OCI-M2 (cell line): ENCODE measurements around the gene TAS2R5.
"Not testable (repeated sequence)": the region's sequence is repeated elsewhere in the genome, so short reads cannot be mapped to it uniquely, and the experiment has no call there.

Experiments used
- DNase-seq: peaks from one replicate; lab custom pipeline; 2025; ENCODE audit not compliant: unreplicated experiment; lab: John Stamatoyannopoulos, UW

Gene TAS2R5, protein sequence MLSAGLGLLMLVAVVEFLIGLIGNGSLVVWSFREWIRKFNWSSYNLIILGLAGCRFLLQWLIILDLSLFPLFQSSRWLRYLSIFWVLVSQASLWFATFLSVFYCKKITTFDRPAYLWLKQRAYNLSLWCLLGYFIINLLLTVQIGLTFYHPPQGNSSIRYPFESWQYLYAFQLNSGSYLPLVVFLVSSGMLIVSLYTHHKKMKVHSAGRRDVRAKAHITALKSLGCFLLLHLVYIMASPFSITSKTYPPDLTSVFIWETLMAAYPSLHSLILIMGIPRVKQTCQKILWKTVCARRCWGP

DNA sequence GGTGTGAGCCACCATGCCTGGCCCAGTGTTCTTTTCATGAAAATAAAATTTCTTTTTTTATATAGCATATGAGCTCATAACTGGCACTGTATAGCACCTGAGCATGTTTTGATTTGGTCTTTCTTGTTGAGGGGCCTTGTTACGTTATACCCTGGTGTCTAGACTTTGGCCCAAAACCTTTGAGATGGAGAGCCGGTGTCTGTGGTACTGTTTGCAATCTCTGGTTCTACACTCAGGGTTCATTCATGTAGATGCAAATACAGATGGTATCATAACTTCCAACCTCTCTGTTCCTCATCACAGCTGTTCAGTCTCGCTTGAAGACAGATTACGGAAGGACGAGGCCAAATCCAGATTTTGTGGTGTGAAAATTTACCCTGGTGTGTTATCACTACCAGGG is at the start of gene TAS2R5:
TAS2R5 (plus strand) TSS at position 301 of the 400 bp plus-strand sequence. CDS start 145 bp downstream, outside the sequence.
- DNase-seq: no peak

DNA sequence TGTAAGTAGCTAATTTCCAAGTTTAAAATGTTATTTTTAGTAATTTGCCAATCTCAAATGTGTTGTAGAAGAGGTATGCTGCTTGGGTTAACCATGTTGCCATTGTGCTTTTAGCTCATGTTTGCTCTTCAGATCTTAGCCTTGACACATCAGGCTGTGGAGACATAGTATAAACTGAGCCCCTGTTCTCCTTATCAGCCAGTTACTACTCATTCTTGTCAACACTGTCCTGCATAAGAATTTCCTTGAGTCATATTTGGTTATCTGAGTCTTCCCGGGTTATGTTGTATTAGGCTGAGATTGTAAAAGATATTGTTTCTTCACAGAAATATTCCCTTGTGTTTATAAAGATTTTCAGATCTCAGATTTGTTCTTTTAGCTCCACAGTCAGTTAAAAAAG is 47.8 kb upstream of the TAS2R5 start:
- DNase-seq: no peak

DNA sequence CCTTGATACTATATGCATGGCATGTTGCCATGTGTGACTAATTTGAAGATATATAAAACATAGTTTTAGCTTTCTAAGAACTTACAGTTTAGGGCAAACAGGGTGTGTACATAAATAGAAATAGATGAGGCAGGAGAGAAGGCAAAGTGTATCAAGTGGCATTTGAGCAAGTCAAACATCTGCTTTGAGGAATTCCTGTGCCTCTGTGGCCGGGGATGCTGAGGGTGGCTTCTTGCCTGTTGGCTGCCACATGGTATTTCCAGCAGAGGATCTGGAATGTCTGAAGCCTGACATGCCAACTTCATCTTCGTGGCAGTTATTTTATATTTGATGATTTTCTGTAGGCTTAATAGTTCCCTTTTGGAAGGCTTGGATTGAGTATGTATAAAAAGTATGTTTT is 45.9 kb upstream of the TAS2R5 start:
- no peak for DNase-seq

DNA sequence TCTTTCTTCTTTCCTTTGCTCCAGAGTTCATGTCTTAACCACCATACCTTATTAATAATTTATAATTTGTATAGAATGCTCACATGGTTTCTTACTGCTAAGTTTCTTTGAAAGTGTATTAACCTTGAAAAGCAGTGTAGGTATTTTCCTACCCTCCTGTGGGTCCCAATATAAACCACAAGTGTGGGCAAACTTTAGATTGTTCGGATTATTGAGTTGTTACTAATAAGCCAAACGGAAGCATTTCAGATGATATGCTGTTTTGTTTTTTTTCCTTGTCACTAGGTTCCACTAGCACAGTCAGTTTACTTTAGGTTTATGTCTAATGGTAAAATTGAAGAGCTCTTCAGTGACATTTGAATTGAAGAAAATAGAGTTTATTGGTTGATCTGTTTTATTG is 41.6 kb upstream of the TAS2R5 start:
- no peak for DNase-seq

DNA sequence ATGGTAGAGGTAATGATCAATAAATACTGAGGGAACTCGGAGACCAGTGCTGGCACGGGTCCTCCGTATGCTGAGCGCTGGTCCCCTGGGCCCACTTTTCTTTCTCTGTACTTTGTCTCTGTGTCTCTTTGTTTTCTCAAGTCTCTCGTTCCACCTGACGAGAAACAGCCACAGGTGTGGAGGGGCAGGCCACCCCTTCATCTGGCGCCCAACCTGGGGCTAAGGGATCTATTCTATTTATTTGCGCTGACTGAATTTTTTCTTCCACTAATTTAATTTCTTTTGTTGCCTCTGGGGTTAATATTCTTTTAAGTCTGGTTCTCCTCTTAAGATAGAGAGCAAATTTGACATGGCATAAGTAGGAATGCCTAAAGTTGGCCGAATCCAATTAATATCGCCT is 38.1 kb upstream of the TAS2R5 start:
- not testable (repeated sequence) for DNase-seq

DNA sequence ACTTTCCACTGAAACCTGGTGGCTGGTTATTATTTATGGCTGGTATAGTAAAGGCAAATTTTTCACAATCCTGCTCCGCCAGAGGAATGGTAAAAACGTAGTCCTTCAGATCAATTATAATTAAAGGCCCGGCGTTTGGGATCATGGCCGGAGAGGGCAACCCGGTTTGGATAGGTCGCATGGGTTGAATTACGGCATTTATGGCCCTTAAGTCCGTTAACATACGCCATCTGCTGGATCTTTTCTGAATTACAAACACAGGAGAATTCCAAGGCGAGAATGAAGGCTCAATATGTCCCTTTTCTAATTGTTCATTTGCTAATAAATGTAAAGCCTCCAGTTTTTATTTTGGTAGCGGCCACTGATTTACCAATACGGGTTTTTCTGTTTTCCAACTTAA is 37.4 kb upstream of the TAS2R5 start:
- no peak for DNase-seq

DNA sequence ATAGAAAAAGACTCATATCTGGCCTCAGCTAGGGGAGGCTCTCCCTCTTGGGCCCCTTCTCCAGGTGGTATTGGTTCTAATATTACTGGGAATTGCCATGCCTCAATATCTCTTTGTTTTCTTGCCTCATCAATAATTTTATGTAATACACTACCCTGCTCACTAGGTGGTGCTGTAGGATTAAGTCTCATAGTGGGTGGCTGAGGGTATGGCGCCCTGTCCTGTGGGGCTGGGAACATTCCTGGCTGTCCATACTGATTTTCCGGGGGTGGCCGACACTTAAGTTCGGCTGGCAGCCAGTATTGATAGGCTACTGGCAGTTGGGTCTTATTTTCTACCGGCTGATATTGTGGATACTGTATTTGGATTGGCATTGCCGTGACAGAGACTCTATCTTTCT is 35.1 kb upstream of the TAS2R5 start:
- no peak for DNase-seq

DNA sequence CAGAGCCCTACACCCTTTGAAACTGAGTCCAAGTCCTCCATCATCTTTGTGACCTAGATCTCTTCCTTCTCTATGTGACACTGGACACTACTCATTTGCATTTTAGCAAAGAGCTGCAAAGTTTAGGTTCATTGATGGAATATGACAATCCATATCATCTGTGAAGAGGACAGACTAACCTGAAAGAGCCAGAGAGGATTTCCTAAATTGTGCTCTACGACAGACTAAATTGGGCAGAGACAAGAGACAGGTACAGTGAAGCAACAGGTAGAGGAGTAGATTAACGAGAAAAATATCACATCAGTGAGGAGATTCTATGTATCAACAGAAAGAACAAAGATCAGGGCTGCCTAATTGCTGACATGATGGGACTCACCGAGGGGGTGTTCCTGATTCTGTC is 26.2 kb upstream of the TAS2R5 start, which contains the start of gene TAS2R3:
TAS2R3 (plus strand) TSS at position 301 of the 400 bp plus-strand sequence; CDS start at position 363, 62 bp downstream.
- no peak for DNase-seq

DNA sequence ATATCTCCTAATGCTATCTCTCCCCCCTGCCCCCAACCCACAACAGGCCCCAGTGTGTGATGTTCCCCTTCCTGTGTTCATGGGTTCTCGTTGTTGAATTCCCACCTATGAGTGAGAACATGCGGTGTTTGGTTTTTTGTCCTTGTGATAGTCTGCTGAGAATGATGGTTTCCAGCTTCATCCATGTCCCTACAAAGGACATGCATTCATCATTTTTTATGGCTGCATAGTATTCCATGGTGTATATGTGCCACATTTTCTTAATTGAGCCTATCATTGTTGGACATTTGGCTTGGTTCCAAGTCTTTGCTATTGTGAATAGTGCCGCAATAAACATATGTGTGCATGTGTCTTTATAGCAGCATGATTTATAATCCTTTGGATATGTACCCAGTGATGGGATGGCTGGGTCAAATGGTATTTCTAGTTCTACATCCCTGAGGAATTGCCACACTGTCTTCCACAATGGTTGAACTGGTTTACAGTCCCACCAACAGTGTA is 19.9 kb upstream of the TAS2R5 start:
- not testable (repeated sequence) for DNase-seq

DNA sequence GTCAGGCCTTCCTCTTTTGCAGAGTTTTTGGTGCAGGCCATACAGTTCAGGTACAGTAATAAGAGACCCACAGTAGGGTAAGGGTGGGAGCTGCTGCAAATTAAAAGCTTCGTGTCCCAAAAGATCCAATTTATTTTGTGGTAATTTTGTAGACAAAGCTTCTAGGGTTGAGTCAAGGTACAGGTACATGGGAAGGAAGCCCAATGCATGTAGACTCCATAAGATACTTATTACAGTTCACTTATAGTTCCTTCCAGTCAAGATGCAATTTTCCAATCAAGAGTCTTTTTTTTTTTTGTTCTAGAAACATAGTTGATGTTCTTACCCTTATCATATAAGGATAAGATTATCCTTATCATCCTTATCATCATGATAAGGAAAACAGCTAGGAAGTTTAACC is 13.6 kb upstream of the TAS2R5 start, which contains the start of gene TAS2R4:
TAS2R4 (plus strand) TSS at position 301 of the 400 bp plus-strand sequence. CDS start 1,815 bp downstream, outside the sequence.
- DNase-seq: no peak

DNA sequence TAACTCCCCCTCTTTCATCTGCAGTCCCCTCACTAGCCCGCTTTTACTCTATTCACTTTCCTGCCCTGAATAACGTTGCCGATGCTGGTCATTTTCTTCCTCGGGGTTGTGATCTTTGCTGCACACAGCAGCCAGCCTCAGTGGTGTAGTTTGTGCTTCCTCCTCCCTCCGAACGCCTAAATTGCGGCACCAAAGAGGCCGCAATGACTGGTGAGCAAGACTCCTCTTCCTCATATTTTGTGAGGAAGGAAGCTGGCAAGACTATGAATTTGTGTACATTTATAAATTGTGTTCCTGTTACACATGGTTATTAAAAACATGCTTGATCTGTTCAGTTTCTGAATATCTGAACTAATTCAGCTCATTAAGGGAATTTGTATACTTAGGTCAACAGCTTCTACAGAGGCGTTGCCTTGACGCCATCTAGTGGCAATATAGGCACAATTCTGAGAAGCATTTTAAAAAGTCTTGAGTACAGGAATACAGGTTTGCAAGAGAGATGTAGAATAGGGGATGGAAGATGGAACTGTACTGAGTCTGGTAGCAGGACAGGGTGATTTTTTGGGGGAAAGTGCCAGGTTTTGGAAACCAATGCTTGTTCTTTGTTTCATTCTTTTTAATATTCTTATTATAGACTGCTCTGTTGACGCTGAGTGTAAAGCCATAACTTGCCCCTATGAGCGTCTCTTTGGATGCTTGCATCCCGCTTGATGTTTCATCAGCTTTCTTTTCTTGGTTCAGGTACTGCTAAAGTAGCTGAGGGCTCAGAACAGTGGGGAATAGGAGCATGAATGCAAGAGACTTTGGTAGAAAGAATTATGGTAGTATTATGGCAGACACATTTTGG is 4.1 kb upstream of the TAS2R5 start:
- no peak for DNase-seq

DNA sequence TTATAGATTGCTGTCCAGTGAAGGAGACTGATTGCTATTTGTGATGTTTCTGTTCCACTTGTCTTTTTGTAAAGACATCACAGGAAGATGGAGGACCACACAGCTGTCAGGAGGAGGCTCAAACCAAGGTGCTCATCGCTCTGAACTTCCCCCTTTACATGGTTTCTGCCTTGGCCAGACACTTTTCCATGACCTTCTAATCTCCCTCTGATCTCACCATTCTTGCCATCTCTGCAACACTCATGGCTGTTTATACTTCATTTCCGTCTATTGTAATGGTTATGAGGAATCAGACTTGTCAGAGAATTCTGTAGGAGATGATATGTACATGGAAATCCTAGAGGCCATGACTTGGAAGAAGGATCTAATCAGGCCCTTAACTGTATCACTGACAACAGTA is 1.7 kb upstream of the TAS2R5 start:
- no peak for DNase-seq

DNA sequence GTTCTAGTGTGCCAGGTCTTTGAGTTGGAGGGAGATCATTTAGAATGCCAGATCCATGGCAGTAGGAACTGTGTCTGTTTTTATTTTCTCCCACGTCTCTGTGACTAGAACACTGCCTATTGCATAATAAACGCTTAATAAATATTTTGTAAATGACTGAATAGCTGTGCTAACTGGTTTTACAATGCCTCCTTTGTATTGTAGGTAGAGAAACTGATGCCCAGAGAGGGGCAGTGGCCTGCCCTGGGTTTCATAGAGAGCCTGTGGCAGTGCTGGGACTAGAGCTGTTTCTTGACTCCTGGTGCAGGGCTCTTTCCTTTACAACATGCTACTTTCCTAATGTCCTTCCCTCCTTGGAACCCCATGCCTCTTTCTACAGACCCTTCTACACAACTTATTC is 2.5 kb downstream of the TAS2R5 start:
- no peak for DNase-seq

DNA sequence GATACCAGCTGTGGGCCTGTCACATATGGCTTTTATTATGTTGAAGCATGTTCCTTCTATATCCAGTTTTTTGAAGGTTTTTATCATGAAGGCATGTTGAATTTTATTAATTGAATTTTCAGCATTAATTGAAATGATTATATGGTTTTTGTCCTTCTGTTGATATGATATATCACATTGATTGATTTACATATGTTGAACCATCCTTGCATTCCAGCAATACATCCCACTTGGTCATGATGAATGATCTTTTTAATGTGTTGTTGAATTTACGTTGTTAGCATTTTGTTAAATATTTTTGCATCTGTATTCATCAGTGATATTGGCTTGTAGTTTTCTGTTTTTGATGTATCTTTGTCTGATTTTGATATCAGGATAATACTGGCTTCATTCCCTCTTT is 30.1 kb downstream of the TAS2R5 start:
- no peak for DNase-seq

DNA sequence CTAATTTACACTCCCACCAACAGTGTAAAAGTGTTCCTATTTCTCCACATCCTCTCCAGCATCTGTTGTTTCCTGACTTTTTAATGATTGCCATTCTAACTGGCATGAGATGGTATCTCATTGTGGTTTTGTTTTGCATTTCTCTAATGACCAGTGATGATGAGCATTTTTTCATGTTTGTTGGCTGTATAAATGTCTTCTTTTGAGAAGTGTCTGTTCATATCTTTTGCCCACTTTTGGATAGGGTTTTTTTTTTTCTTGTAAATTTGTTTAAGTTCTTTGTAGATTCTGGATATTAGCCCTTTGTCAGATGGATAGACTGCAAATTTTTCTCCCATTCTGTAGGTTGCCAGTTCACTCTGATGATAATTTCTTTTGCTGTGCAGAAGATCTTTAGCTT is 32.4 kb downstream of the TAS2R5 start:
- DNase-seq: not testable (repeated sequence)

DNA sequence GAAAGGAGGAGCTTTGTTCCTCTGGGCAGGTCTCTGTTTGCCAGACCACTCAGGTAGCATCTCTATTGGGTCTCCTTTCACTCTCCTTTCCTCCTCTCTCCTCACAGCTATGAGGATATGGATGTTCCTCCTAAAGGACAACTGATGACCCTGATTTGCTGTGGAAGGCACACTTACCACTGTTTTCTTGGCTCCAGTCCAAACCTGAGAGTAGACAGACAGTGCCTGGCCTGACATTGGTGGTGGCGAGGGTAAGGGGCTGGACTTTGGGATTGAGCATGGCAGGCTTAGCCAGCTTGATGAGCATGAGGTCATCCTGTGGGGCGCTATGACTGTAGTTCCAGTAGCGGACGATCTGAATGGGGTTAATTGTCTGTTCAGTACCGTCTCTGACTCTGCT is 47.7 kb downstream of the TAS2R5 start:
- DNase-seq: no peak

DNA sequence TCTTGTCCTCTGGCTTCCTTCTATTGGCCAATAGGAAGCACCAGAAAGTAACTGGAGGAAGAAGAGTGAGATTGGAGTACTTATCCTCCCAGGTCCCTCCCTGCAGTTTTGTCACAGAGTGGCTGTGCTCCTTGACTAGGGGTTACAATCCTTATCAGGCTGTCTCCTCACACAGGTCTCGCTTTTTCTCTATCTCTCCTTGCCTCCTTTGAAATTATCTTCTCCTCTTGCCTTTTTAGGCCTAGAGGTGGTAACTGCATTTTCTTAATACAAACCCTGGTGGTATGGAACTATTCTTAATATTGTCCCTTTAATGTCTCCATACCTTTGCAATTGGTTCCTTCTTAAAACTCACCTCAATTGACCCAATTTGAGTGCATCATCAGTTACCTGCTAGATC is 48.6 kb downstream of the TAS2R5 start:
- no peak for DNase-seq

DNA sequence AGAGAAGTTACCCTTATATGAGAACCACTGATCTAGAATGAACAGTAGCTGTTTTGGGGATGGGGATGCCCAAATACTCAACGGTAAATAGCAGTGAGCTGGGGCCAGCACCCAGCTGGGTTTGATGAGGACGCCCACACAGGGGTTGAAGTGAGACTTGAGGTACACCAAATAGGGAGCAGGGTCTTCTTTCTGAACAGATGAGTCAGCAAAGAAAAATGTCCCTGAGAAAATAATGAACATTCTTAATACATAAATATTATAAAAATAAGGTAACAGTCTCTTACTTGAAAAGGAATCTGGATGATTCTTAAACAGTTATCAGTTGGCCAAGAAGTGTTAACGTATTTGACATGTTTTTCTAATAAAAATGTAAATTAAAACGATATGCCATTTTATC is 49.2 kb downstream of the TAS2R5 start:
- no peak for DNase-seq

DNA sequence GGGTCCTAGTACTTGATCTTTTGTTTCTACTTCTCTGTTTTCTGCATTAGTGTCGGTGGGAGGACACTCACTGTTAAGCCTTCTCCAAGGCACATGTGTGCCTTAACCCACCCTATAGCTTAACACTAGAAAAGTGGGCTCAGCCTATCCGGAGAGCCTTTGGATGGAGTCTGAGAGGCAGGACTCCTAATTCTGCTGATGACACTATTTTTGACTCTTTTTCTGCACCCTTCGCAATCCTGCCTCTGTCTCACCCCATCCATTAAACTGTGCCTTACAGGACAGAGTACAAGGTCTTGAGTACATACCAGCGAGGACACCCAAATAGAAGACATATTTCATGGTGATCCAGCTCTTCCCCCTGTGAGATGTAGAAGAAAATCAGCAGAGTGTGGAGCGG is 50.7 kb downstream of the TAS2R5 start:
- DNase-seq: no peak
